HepG2 (cell line): ENCODE measurements around the gene TKTL2. TPM values are rescaled to one million over a fixed set of nuclear protein-coding genes. Genes with fewer than 3 reads are reported as not detected.

Experiments used
- CBX5 ChIP-seq: sonication (generic); formaldehyde crosslinking; IDR thresholded peaks from 2 replicates; pipeline ENCODE4 v1.4.0; 2020; ENCODE audit warnings: missing genetic modification reagents, borderline replicate concordance
- HOXA3 ChIP-seq: sonication (generic); formaldehyde crosslinking; IDR thresholded peaks from 2 replicates; pipeline ENCODE4 v1.5.0; 2020; ENCODE audit warnings: missing genetic modification reagents
- KMT2B ChIP-seq: IDR thresholded peaks from 2 replicates; pipeline ENCODE4 v1.6.1; 2016; ENCODE audit warnings: missing genetic modification reagents, missing compliant biosample characterization
- PCBP1 ChIP-seq: fragments of 200-400 bp; formaldehyde crosslinking; IDR thresholded peaks from 2 replicates; pipeline ENCODE4 v1.6.1; 2017; ENCODE audit warnings: mild to moderate bottlenecking, low read depth, low read length, borderline replicate concordance
- RFX3 ChIP-seq: IDR thresholded peaks from 2 replicates; pipeline ENCODE4 v1.6.1; 2016; ENCODE audit warnings: missing biosample characterization, missing genetic modification reagents
- ZNF124 ChIP-seq: sonication (generic); formaldehyde crosslinking; IDR thresholded peaks from 2 replicates; pipeline ENCODE4 v1.4.0; 2020; ENCODE audit warnings: missing genetic modification reagents
- ZNF780A ChIP-seq: sonication (generic); formaldehyde crosslinking; IDR thresholded peaks from 2 replicates; pipeline ENCODE4 v1.8.0; 2022; ENCODE audit warnings: mild to moderate bottlenecking, missing genetic modification reagents, moderate library complexity
- polyA plus RNA-seq, 8 experiments: library from polyadenylated mRNA; depleted of rRNA in 3 of 8; stranded (reverse) in 7 of 8; unstranded in 1 of 8; fragments of >200 nt; fragmentation: Illumina TruSeq in 4 of 8; extraction: Trizol in 4 of 8; gene quantifications; 2 replicates each; pipeline versions ENCODE4 v1.2.1 to v1.2.3, GENCODE V29; 2011 to 2016; ENCODE audit warnings: low read depth in 4 of 8, missing spikeins in 1 of 8, mixed read lengths in 1 of 8; ENCODE audit not compliant: insufficient read depth in 1 of 8
- total RNA-seq, 5 experiments: library from RNA; depleted of rRNA; stranded (reverse); fragments of >200 nt; fragmentation: Illumina TruSeq; extraction: Trizol; gene quantifications; 2 replicates each; pipeline ENCODE4 v1.2.3, GENCODE V29; 2016; ENCODE audit warnings: low read depth in 1 of 5
- TF ChIP-seq, protein P1 (sequence below): sonication (generic); formaldehyde crosslinking; IDR thresholded peaks from 2 replicates; pipeline ENCODE4 v1.5.0; 2020; ENCODE audit warnings: mild to moderate bottlenecking, missing genetic modification reagents, borderline replicate concordance
- TF ChIP-seq, protein P2 (sequence below): sonication (generic); formaldehyde crosslinking; conservative IDR thresholded peaks from 2 replicates; pipeline ENCODE4 v1.8.0; 2022; ENCODE audit warnings: mild to moderate bottlenecking, moderate library complexity, missing genetic modification reagents
- TF ChIP-seq, protein P3 (sequence below): sonication (generic); formaldehyde crosslinking; IDR thresholded peaks from 2 replicates; pipeline ENCODE4 v1.5.1; 2020; ENCODE audit warnings: missing genetic modification reagents, mild to moderate bottlenecking, borderline replicate concordance
- TF ChIP-seq, protein P4 (sequence below): sonication (generic); formaldehyde crosslinking; IDR thresholded peaks from 2 replicates; pipeline ENCODE4 v1.4.0; 2020; ENCODE audit warnings: missing genetic modification reagents, borderline replicate concordance
- TF ChIP-seq, protein P5 (sequence below): IDR thresholded peaks from 2 replicates; pipeline ENCODE4 v1.6.1; 2016; ENCODE audit warnings: low read depth, missing genetic modification reagents, missing compliant biosample characterization

TKTL2 gene
- total and polyA plus RNA-seq, 2 of the 13 experiments (the other 11 are each of a cell fraction or from before 2014, with no cell fraction given): not detected

DNA sequence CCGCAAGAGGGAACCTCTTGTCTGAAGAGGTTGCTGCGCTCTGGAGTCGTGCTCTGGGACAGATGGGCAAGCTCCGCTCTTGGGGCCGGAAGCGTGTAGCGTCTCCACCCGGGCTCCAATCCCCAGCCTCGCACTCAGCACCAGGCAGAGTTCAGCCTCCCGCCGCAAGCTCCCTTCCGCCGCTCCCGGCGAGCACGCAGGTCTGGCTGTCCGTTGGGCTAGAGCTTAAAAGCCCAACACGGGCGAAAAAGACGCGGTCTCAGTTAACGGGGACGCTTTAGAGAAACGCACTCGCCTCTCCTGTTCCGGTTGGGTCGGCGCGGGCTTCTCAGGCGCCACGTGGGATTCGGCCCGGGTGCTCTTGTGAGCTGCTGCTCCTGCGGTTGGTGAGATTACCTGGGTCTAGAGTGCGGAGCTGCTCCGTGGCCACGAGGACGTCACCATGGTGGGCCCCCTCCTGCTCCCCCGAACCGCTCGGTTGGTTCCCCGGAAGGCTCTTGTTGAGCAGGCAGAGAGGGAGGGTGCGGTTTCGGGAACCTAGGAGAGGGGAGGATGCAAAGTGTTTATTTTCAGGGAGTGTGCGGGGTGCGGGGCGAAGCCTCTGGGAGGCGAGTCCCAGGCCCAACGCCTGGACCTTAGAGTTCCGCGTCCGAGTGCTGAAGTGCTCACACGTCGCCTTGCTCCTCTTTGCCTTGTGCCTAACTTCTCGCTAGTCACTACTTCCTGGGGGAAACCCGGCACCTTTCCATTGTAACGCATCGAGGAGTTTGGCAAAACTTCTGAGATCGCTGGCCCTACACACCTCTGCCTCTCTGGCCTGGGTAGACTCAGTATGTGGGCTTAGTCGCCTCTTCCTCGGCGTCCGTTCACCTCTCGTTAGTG is 21.0 kb upstream of the TKTL2 start, which contains the start of gene TMA16 (continued):
- TF ChIP-seq, protein P1, sequence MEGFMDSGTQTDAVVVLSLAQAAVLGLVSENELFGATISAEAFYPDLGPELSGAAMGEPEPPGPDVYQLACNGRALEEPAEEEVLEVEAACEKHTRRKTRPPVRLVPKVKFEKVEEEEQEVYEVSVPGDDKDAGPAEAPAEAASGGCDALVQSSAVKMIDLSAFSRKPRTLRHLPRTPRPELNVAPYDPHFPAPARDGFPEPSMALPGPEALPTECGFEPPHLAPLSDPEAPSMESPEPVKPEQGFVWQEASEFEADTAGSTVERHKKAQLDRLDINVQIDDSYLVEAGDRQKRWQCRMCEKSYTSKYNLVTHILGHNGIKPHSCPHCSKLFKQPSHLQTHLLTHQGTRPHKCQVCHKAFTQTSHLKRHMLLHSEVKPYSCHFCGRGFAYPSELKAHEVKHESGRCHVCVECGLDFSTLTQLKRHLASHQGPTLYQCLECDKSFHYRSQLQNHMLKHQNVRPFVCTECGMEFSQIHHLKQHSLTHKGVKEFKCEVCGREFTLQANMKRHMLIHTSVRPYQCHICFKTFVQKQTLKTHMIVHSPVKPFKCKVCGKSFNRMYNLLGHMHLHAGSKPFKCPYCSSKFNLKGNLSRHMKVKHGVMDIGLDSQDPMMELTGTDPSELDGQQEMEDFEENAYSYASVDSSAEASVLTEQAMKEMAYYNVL (CRISPR knock-in tag): peak; percentile 32; the same call in 1 of the 2 replicates
- TF ChIP-seq, protein P2, sequence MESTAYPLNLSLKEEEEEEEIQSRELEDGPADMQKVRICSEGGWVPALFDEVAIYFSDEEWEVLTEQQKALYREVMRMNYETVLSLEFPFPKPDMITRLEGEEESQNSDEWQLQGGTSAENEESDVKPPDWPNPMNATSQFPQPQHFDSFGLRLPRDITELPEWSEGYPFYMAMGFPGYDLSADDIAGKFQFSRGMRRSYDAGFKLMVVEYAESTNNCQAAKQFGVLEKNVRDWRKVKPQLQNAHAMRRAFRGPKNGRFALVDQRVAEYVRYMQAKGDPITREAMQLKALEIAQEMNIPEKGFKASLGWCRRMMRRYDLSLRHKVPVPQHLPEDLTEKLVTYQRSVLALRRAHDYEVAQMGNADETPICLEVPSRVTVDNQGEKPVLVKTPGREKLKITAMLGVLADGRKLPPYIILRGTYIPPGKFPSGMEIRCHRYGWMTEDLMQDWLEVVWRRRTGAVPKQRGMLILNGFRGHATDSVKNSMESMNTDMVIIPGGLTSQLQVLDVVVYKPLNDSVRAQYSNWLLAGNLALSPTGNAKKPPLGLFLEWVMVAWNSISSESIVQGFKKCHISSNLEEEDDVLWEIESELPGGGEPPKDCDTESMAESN (CRISPR knock-in tag): peak; percentile 87
- TF ChIP-seq, protein P3, sequence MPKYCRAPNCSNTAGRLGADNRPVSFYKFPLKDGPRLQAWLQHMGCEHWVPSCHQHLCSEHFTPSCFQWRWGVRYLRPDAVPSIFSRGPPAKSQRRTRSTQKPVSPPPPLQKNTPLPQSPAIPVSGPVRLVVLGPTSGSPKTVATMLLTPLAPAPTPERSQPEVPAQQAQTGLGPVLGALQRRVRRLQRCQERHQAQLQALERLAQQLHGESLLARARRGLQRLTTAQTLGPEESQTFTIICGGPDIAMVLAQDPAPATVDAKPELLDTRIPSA (CRISPR knock-in tag): no peak; the same call in 1 of the 2 replicates
- TF ChIP-seq RFX3 (CRISPR knock-in tag) (peak; percentile 8; the same call in 1 of the 2 replicates), ZNF124 (peak; percentile 95), PCBP1 (no peak), ZNF780A (CRISPR knock-in tag) (peak; percentile 86; the same call in 1 of the 2 replicates), HOXA3 (peak; percentile 90), KMT2B (CRISPR knock-in tag) (peak; percentile 94), CBX5 (CRISPR knock-in tag) (peak; percentile 94; the same call in 1 of the 2 replicates)
- TF ChIP-seq, protein P4, sequence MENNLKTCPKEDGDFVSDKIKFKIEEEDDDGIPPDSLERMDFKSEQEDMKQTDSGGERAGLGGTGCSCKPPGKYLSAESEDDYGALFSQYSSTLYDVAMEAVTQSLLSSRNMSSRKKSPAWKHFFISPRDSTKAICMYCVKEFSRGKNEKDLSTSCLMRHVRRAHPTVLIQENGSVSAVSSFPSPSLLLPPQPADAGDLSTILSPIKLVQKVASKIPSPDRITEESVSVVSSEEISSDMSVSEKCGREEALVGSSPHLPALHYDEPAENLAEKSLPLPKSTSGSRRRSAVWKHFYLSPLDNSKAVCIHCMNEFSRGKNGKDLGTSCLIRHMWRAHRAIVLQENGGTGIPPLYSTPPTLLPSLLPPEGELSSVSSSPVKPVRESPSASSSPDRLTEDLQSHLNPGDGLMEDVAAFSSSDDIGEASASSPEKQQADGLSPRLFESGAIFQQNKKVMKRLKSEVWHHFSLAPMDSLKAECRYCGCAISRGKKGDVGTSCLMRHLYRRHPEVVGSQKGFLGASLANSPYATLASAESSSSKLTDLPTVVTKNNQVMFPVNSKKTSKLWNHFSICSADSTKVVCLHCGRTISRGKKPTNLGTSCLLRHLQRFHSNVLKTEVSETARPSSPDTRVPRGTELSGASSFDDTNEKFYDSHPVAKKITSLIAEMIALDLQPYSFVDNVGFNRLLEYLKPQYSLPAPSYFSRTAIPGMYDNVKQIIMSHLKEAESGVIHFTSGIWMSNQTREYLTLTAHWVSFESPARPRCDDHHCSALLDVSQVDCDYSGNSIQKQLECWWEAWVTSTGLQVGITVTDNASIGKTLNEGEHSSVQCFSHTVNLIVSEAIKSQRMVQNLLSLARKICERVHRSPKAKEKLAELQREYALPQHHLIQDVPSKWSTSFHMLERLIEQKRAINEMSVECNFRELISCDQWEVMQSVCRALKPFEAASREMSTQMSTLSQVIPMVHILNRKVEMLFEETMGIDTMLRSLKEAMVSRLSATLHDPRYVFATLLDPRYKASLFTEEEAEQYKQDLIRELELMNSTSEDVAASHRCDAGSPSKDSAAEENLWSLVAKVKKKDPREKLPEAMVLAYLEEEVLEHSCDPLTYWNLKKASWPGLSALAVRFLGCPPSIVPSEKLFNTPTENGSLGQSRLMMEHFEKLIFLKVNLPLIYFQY (CRISPR knock-in tag): peak; percentile 93
- TF ChIP-seq, protein P5, sequence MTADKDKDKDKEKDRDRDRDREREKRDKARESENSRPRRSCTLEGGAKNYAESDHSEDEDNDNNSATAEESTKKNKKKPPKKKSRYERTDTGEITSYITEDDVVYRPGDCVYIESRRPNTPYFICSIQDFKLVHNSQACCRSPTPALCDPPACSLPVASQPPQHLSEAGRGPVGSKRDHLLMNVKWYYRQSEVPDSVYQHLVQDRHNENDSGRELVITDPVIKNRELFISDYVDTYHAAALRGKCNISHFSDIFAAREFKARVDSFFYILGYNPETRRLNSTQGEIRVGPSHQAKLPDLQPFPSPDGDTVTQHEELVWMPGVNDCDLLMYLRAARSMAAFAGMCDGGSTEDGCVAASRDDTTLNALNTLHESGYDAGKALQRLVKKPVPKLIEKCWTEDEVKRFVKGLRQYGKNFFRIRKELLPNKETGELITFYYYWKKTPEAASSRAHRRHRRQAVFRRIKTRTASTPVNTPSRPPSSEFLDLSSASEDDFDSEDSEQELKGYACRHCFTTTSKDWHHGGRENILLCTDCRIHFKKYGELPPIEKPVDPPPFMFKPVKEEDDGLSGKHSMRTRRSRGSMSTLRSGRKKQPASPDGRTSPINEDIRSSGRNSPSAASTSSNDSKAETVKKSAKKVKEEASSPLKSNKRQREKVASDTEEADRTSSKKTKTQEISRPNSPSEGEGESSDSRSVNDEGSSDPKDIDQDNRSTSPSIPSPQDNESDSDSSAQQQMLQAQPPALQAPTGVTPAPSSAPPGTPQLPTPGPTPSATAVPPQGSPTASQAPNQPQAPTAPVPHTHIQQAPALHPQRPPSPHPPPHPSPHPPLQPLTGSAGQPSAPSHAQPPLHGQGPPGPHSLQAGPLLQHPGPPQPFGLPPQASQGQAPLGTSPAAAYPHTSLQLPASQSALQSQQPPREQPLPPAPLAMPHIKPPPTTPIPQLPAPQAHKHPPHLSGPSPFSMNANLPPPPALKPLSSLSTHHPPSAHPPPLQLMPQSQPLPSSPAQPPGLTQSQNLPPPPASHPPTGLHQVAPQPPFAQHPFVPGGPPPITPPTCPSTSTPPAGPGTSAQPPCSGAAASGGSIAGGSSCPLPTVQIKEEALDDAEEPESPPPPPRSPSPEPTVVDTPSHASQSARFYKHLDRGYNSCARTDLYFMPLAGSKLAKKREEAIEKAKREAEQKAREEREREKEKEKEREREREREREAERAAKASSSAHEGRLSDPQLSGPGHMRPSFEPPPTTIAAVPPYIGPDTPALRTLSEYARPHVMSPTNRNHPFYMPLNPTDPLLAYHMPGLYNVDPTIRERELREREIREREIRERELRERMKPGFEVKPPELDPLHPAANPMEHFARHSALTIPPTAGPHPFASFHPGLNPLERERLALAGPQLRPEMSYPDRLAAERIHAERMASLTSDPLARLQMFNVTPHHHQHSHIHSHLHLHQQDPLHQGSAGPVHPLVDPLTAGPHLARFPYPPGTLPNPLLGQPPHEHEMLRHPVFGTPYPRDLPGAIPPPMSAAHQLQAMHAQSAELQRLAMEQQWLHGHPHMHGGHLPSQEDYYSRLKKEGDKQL: peak; percentile 42; the same call in 1 of the 2 replicates
